Endothelial cell of umbilical vein (primary cell): ENCODE data around the gene ZAR1L. TPM values are rescaled to one million over a fixed set of nuclear protein-coding genes. Genes with fewer than 3 reads are reported as not detected.

ENCODE experiments used
- BruUV-seq: library from RNA; stranded (reverse); fragments of 400-500 nt; replicated peaks from 2 replicates; lab custom pipeline; 2021; lab: Mats Ljungman, UMichigan
- CTCF ChIA-PET: fragments of 300-600, 350-600 bp; sonication (Branson Sonifier 250); formaldehyde crosslinking; loops from one replicate; lab custom pipeline; 2021; ENCODE audit warnings: antibody characterized with exemption, inconsistent platforms; lab: Charles Lee
- POLR2A ChIA-PET: fragments of 300-600, 350-600 bp; sonication (Branson Sonifier 250); formaldehyde crosslinking; loops from one replicate; lab custom pipeline; 2021; ENCODE audit warnings: antibody characterized with exemption, inconsistent platforms; lab: Charles Lee
- DNase-seq: peaks from one replicate; pipeline ENCODE4 v3.0.0-alpha.2; 2011; ENCODE audit warnings: low read depth, low spot score
- FAIRE-seq: peaks from 2 replicates; lab custom pipeline; 2011; peaks lifted over from hg19 to GRCh38; lab: Jason Lieb, UNC
- H2AFZ ChIP-seq: 2 replicates; pipeline ENCODE4 v1.6.0; 2012; ENCODE audit warnings: low read depth, low read length, control low read depth, inconsistent platforms
- H3K27ac ChIP-seq: 2 replicates; pipeline ENCODE4 v1.5.1; 2011; ENCODE audit warnings: low read depth, mild to moderate bottlenecking, control low read depth, low read length, moderate library complexity; ENCODE audit not compliant: insufficient read depth
- H3K27me3 ChIP-seq, 2 experiments: 2 replicates each; pipeline versions ENCODE4 v1.6.0 to v1.6.1; 2011; ENCODE audit warnings: low read length in 2 of 2, mixed read lengths in 1 of 2; ENCODE audit not compliant: control insufficient read depth in 2 of 2, insufficient read depth in 2 of 2
- H3K36me3 ChIP-seq, 2 experiments: 2 replicates in 1 of 2; 3 replicates in 1 of 2; pipeline ENCODE4 v1.5.1; 2011; ENCODE audit warnings: low read length in 2 of 2, mild to moderate bottlenecking in 1 of 2, moderate library complexity in 1 of 2; ENCODE audit not compliant: control insufficient read depth in 2 of 2, insufficient read depth in 2 of 2; ENCODE audit errors: extremely low read depth in 1 of 2
- H3K4me1 ChIP-seq: 3 replicates; pipeline ENCODE4 v1.5.1; 2011; ENCODE audit warnings: mild to moderate bottlenecking, low read length; ENCODE audit not compliant: control insufficient read depth, insufficient read depth; ENCODE audit errors: extremely low read depth
- H3K4me2 ChIP-seq: 2 replicates; pipeline ENCODE4 v1.6.1; 2011; ENCODE audit warnings: low read length, control low read depth, mixed read lengths; ENCODE audit not compliant: insufficient read depth
- H3K4me3 ChIP-seq, 3 experiments: fragments of 200-600 bp in 1 of 3; sonication (generic), shearing (Covaris generic) in 1 of 3; replicated peaks in 1 of 3; 2 replicates each; pipeline ENCODE4 v1.5.1; 2011 to 2016; ENCODE audit warnings: control low read depth in 3 of 3, low read length in 3 of 3, mild to moderate bottlenecking in 2 of 3, inconsistent platforms in 1 of 3, low read depth in 1 of 3, moderate library complexity in 1 of 3; ENCODE audit not compliant: insufficient read depth in 1 of 3
- H3K79me2 ChIP-seq: 2 replicates; pipeline ENCODE4 v1.6.0; 2012; ENCODE audit warnings: low read length, inconsistent platforms; ENCODE audit not compliant: control insufficient read depth, insufficient read depth
- H3K9ac ChIP-seq: replicated peaks from 2 replicates; pipeline ENCODE3; 2011; ENCODE audit warnings: low read length, control low read depth; ENCODE audit not compliant: insufficient read depth; ENCODE audit errors: extremely low read depth
- H3K9me1 ChIP-seq: replicated peaks from 3 replicates; pipeline ENCODE4 v1.6.0; 2011; ENCODE audit warnings: mild to moderate bottlenecking, low read length; ENCODE audit not compliant: control insufficient read depth, insufficient read depth; ENCODE audit errors: extremely low read depth
- H3K9me3 ChIP-seq: replicated peaks from 2 replicates; pipeline ENCODE4 v1.5.1; 2012; ENCODE audit warnings: low read length, inconsistent platforms; ENCODE audit not compliant: control insufficient read depth, insufficient read depth
- H4K20me1 ChIP-seq: replicated peaks from 2 replicates; pipeline ENCODE3; 2011; ENCODE audit warnings: mild to moderate bottlenecking, low read length; ENCODE audit not compliant: control insufficient read depth, insufficient read depth; ENCODE audit errors: extremely low read depth
- CTCF ChIP-seq, 2 donors: IDR thresholded peaks; 1 replicate in 1 of 2; 2 replicates in 1 of 2; pipeline ENCODE4 v1.5.1; 2011; ENCODE audit warnings: low read length in 2 of 2, mild to moderate bottlenecking in 2 of 2, moderate library complexity in 2 of 2, control low read depth in 1 of 2, inconsistent platforms in 1 of 2, low read depth in 1 of 2; ENCODE audit not compliant: insufficient read depth in 1 of 2; ENCODE audit errors: extremely low read depth in 1 of 2
- EZH2 ChIP-seq: IDR thresholded peaks from 2 replicates; pipeline ENCODE4 v1.6.1; 2012; ENCODE audit warnings: borderline replicate concordance, low read depth, mild to moderate bottlenecking, moderate library complexity, low read length, inconsistent platforms; ENCODE audit not compliant: severe bottlenecking
- FOS ChIP-seq: IDR thresholded peaks from 2 replicates; pipeline ENCODE4 v1.6.1; 2011; ENCODE audit warnings: mild to moderate bottlenecking, low read length, moderate library complexity, borderline replicate concordance; ENCODE audit not compliant: insufficient read depth
- GATA2 ChIP-seq: IDR thresholded peaks from 2 replicates; pipeline ENCODE4 v1.7.0; 2011; ENCODE audit warnings: low read depth, mild to moderate bottlenecking, moderate library complexity, mixed read lengths, low read length; ENCODE audit not compliant: insufficient read length, insufficient read depth
- JUN ChIP-seq: IDR thresholded peaks from 2 replicates; pipeline ENCODE4 v1.6.1; 2011; ENCODE audit warnings: borderline replicate concordance, low read depth; ENCODE audit not compliant: insufficient read length, insufficient read depth
- MAX ChIP-seq: IDR thresholded peaks from 2 replicates; pipeline ENCODE4 v1.6.1; 2011; ENCODE audit not compliant: insufficient read depth, insufficient read length
- MYC ChIP-seq: IDR thresholded peaks from one replicate; pipeline ENCODE4 v1.6.1; 2011; ENCODE audit warnings: mild to moderate bottlenecking, low read depth, low read length
- POLR2A ChIP-seq: IDR thresholded peaks from 2 replicates; pipeline ENCODE4 v1.6.1; 2012; ENCODE audit warnings: low read depth, mild to moderate bottlenecking, control low read depth, low read length
- POLR2AphosphoS5 ChIP-seq: IDR thresholded peaks from 2 replicates; pipeline ENCODE4 v1.6.1; 2012; ENCODE audit warnings: low read depth, mild to moderate bottlenecking, control low read depth, low read length, moderate library complexity; ENCODE audit not compliant: insufficient read depth
- dilution Hi-C: fragments of 300-500 bp; cut with MboI; formaldehyde crosslinking; loops from one replicate; pipeline ENCODE4 v1.15.0; 2019; ENCODE audit warnings: low sequenced_read_pairs; ENCODE audit not compliant: extremely low pct_ligation_motif_present
- intact Hi-C: fragments of 100-400 bp; cut with micrococcal nuclease; formaldehyde crosslinking; loops from one replicate; pipeline ENCODE4 v1.10.0; 2022
- polyA plus RNA-seq, 4 experiments: library from polyadenylated mRNA; depleted of rRNA in 3 of 4; stranded (reverse) in 3 of 4; unstranded in 1 of 4; fragments of >200 nt; gene quantifications; 2 replicates each; pipeline versions ENCODE4 v1.2.1 to v1.2.3, GENCODE V29; 2011 to 2012; ENCODE audit warnings: missing spikeins in 1 of 4
- total RNA-seq: library from RNA; stranded (reverse); gene quantifications from 2 replicates; pipeline ENCODE4 v1.2.3, GENCODE V29; 2021

Gene ZAR1L
- total and polyA plus RNA-seq, 2 donors (not counting 3 experiments of a cell fraction or from before 2014, with no cell fraction given), result not detected

- Histone ChIP-seq H3K79me2 (peaks cover 3% of the 10 kb centered on the region), H3K36me3 (peaks cover 0 to 8% of the 10 kb centered on the region in 2 experiments), H3K9ac (no peak overlapping the region), H3K27me3 (no peaks in the 10 kb centered on the region), H3K4me1 (no peaks in the 10 kb centered on the region), H4K20me1 (no peaks in the 10 kb centered on the region), H3K9me3 (no peaks in the 10 kb centered on the region), H3K9me1 (no peaks in the 10 kb centered on the region), H3K4me3 (no peak overlapping the region), H3K27ac (no peak overlapping the region), H2AFZ (no peak overlapping the region), H3K4me2 (no peak overlapping the region)
- POLR2A ChIA-PET, result no interaction called here
- no peak for DNase-seq
- no peak for FAIRE-seq
- dilution Hi-C loops (no loop called here), intact Hi-C loops (no loop called here)
- CTCF ChIA-PET, result no interaction called here
- no peak for TF ChIP-seq EZH2
- TF ChIP-seq MAX, result no peak
- no peak for TF ChIP-seq MYC
- no peak for TF ChIP-seq POLR2A
- TF ChIP-seq FOS, result no peak
- TF ChIP-seq CTCF (IDR thresholded peaks at IDR 0.05; ENCODE audit: extremely low read depth in 1 of 2, insufficient read depth in 1 of 2, low read depth in 1 of 2, low read length in 2 of 2), result no peak
- no peak for TF ChIP-seq JUN
- TF ChIP-seq POLR2AphosphoS5, result no peak
- no peak for TF ChIP-seq GATA2
- BruUV-seq, result no TSS peak
Observed at GRCh38 chr13:32330441-32330840, 15.3 kb upstream of the ZAR1L start.
